Right ventricle myocardium inferior (tissue), 1 donor: ENCODE measurements around the gene PLD1. TPM values are rescaled to one million over a fixed set of nuclear protein-coding genes. Genes with fewer than 3 reads are reported as not detected.

ENCODE experiments used
- ATAC-seq: fragments of 200-7000 bp; cut with Tn5 transposase; one replicate; pipeline ENCODE4 v1.9.1; 2020; ENCODE audit warnings: mild to moderate bottlenecking, moderate library complexity
- DNase-seq: peaks from one replicate; pipeline ENCODE4 v3.0.0; 2021; ENCODE audit errors: missing footprints
- intact Hi-C: fragments of 100-400 bp; cut with DNase I; formaldehyde crosslinking; loops from one replicate; pipeline ENCODE4 v1.11.0; 2022
- total RNA-seq: library from RNA; stranded (reverse); fragmentation: NEBNext Ultra II Directional; extraction: Animal tissue kit (Norgen Biotek cat#: 25700); gene quantifications from one replicate; pipeline ENCODE4 v1.2.1, GENCODE V29; 2021
- donor health status: DM: no; HTN: yes; CAD: no; lungs with severe emphysema.

The PLD1 gene
- total RNA-seq, 1 donor from 2014 or later: 78.0 TPM

DNA sequence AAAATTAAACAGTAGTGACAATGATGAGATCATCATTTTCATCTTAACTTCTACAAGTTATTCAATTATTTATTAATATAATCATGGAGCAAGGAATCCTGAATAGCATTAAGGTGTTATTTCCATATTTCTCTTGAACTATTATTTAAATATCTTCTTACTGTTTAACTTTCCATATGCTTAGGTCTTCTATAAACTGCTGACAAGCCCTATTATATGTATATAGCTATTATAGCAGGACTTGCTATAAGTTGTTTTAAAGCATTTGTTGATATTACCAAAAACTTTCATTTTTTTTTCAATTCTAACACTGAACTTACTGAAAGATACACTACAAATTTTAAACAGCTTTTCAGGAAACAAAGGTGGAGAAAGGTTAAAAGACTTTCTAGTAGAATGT is 76.7 kb downstream of the PLD1 start:
- intact Hi-C loops: no loop called here
- DNase-seq (no peak), ATAC-seq (no peak)

DNA sequence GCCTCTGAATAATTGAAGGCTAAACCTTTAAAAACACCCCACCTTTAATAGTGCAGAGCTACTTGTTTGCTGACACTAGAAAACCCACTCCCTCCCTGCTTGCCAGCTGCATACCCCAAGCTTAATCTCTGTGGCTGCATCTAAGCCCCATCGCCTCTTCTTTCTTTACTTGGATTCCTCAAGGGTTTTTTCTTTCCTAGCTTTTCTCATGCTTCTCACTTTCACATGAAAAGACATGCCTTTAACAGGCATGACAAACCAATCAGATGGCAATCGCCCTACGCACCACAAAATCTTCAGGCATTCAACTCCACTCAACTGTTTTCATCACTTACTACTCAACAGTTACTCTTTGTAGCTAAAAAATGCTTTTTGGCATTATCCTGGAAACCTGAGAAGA is 77.5 kb downstream of the PLD1 start:
- intact Hi-C loops: no loop called here
- DNase-seq: no peak
- no peak for ATAC-seq

DNA sequence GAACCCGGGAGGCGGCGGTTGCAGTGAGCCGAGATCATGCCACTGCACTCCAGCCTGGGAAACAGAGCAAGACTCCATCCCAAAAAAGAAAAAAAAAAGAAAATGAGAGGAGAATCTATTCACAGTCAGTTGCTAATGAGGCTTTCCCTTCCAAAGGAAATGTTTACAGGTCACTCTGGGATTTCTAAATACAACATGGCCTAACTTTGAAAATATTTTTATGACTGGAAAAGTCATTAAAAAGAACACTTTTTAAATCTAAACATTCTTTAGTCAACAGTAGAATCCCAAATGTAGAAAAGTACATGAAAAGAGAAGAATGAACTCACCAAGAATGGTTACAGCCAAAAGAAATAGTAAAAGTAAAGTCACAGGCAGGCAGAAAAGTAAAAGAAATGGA is 78.6 kb downstream of the PLD1 start:
- DNase-seq: no peak
- no peak for ATAC-seq
- intact Hi-C loops: no loop called here

DNA sequence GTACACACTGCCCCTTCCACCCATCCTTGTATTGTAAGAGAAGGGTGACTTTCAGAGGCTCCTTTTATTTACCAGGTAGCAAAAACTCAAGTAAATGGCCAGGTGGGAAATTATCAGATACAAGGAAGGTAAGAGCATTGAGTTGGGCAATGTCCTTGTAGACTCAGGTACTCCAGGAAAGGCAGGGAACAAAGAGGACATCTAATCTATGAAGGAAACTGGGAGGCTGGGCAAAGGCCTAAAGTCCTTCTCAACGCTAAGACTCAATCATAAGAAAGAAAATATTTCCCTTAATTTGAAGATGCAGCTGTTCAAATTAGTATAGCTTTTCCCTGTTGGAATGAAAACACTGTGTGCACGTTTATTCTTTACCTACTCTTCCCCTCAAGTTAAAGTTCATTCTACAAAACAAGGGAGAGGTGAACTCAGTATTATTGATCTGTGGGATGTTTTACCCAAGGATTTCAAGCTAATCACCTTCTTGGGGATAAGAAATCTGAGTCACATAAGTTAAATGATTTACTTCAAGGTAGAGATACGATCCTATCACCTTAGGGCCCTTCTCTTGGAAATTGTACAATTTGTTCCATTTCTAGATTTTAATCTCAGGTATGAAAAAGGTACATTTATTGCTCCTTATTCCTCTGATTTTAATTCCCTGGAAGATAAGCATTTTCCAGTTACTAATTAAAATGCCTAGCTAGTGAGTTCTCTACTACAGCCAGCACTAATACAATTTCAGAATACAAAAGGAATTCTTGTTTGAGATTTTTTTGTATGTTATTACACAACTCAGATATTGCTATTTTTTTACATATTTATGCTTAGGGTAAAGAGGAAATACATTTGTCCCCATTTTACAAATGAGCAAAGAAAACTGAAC is 80.6 kb downstream of the PLD1 start:
- ATAC-seq (no peak), DNase-seq (no peak)
- intact Hi-C loops: no loop called here

DNA sequence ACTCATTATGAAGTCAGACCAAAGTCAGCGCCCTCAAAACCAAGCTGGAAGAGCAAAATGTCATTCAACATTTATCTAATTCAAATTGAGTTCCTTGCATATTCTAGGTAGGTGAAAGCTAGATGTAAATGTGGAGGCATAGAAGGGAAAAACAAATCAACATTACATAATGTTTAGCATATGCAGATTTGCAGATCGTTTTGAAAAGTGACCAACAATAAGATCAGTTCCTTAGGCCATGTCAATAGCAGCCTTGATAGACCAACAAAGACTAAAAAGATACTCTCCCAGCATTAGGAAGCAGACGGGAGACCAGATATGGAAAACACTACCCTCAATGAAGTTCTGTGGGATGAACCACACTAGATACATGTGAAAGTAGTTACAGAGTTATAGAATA is 83.0 kb downstream of the PLD1 start:
- intact Hi-C loops: no loop called here
- DNase-seq: no peak
- no peak for ATAC-seq

DNA sequence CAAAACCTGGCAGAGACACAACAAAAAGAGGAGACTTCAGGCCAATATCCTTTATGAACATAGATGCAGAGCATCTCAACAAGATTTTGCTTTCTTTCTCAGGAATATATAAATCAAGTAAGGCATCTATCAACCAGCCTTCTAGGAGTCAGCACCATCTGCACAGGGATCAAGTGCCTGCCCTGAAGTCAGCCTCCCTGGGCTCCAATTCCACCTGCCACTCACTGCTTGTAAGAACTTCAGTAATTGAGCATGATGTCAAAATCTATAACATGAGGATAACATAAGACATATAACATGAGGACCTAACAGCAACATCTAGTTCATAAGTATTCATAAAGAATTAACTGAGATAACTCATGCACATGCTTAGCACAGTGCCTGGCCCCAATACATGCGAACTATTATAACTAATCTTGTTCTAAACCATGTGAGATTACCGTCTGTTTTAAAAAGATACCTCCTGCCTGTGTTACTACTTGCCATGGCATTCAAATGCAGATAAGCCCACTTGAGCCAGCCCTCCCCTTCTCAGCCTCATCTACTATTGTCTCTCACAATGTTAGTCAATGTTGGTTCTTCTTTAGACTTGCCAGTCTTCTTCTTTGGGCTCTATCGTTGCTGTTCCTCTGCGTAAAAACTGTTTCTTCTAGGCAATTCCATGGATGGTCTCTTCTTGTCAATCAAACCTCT is 91.6 kb downstream of the PLD1 start:
- no peak for ATAC-seq
- no peak for DNase-seq
- intact Hi-C loops: no loop called here

DNA sequence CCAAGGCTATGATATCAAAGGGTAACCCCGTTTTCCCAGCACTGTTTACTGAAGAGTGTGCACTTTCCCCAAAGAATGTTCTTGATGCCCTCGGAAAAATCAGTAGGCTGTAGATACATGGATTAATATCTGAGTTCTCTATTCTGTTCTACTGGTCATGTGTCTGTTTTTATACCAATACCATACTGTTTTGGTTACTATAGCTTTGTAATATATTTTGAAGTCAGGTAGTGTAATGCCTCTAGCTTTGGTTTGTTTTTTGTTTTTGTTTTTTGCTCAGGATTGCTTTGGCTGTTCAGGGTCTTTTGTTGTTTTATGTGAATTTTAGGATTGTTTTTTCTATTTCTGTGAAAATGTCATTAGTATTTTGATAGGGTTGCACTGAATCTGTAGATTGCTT is 95.1 kb downstream of the PLD1 start:
- intact Hi-C loops: no loop called here
- no peak for ATAC-seq
- no peak for DNase-seq

DNA sequence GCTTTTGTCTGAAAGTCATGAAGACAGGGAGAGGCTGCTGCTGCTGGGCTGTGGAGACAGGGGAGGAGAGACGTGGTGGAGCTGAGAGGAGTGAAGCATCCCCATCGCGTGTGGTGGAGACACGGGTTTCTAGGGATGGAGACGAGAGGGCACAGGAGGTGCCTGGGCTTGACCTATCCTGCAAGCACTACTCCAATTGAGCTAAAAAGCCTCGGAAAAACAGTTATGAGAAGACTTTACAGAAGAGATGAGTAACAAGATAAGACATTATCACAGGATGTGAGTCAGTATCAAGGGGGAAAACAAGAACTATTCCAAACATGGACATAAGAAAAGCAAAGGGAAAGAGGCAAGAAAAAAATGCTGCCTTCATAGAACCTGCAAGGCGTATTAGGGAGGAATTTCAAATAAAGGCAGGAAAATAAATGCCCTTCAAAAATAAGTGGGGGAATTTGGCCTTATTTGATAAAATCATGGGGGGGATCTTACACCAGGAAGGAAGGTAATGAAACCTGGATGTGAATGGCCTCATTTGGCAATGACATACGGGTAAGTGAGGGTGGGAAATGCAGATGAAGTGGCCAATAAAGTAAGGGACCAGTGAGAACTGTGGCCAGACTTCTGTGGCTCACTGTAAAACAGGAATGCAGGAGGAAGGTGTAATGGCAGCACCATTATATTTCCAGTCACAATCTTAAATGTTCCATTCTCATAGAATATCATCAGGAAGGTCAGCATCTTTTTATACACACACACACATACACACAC is 97.9 kb downstream of the PLD1 start:
- ATAC-seq (no peak), DNase-seq (no peak)
- intact Hi-C loops: no loop called here

DNA sequence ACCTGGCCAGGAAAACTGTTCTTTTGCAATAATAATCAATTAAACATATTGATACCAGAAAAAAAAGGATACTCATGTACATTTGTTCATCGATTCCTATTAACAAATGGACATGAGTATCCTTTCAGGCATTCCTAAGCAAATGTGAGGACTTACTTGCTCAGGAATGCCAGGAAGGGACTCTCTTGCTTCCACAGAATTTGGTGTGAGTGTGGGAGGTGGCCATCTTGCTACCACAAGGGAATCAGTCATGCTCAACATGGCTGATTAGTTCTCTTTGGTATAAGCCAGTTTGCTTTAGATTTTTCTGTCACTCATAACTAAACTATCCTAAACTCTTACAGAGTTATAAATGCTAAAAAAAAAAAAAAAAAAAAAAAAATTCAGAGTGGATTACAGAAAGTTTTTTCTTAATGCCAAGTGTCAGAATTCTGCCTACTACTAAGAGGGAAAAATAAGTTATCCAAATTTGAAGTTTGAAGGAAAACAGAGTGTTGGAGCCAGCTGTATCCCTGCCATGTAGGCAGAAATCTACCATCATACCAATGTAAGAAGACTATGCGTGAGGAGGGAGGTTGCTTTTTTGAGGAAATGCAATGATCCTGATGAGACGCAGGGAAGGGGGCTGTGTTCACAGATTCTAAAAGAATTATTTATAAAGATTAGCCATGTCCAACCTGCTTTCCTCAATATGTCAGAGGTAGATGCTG is 98.7 kb downstream of the PLD1 start:
- DNase-seq: no peak
- no peak for ATAC-seq
- intact Hi-C loops: no loop called here

DNA sequence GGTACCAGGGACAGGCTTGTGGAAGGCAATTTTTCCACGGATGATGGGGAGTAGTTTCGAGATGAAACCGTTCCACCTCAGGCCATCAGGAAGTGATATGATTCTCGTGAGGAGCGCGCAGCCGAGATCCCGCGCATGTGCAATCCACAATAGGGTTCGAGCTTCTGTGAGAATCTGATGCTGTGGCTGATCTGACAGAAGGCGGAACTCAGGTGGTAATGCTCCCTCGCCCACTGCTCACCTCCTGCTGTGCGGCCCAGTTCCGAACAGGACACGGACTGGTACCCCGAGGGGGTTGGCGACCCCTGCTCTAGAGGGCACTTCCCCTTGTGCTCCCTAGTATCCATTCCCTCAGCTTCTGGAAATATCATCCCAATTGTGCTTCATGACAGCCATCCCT is 99.9 kb downstream of the PLD1 start:
- ATAC-seq (no peak), DNase-seq (no peak)
- intact Hi-C loops: no loop called here

DNA sequence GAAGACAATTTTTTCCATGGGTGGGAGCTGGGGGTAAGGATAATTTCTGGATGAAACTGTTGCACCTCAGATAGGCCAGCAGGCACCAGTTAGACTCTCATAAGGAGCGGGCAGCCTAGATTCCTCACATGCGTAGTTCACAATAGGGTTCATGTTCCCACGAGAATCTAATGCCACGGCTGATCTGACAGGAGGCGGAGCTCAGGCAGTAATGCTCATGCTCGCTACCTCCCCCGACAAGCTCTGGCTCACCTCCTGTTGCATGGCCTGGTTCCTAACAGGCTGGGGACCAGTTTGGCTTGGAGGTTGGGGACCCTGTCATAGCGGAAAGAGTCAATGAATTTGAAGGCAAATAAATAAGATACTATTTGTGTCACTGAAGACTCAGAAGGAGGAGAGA is 105.5 kb downstream of the PLD1 start:
- intact Hi-C loops: no loop called here
- ATAC-seq (no peak), DNase-seq (no peak)

DNA sequence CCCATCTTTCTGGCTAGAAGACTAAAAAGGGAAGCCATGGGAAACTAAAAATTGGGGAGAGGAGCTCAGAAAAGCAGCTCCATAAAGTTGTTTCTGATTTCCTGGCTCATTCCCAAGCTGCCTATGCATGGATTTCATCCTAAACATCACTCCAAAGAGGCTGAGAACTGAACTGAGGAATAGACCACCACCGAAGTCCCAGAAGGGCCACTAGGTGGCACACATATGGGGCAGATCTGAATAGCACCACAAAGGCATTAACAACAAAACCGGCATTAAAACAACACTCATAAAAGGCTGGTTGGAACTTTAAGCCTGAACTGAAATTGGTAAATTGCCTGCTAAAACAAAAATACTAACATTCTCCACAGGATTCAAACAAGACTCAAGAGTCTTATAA is 106.3 kb downstream of the PLD1 start:
- ATAC-seq (no peak), DNase-seq (no peak)
- intact Hi-C loops: no loop called here

DNA sequence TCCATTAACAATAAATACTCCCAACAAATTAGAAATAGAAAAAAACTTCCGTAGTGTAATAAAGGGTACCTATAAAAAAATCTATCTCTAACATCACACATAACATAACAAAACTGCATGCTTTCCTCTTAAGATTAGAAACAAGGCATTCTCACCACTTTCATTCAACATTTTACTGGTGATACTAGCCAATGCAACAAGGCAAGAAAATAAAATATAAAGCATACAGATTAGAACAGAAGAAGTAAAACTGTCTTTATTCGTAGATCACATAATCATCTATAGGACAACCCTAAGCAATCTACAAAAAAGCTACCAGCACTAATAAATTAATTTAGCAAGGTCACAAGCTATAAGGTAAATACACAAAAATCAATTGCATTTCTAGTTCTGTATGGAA is 107.1 kb downstream of the PLD1 start:
- no peak for DNase-seq
- intact Hi-C loops: no loop called here

DNA sequence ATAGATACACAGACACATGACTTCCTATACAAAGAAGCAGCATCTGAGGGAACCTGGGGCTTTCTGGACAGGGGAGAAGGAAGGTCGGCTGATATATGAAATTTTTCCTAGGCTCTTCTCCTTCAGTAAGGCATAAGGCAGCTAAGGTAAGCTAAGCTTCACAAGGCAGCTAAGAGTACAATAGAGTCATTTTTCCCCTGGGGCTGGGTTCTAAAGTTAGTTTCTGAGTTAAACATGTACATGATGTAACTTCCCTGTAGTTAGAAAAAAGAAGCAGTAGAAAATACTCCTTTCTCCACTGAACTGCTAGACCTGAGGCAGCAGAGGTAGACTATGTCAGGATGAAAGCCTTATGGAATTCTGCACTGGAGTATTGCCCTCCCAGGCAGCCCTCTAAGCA is 109.6 kb downstream of the PLD1 start:
- DNase-seq: no peak
- no peak for ATAC-seq
- intact Hi-C loops: no loop called here

More for the DNA sequence above, 107.1 kb downstream of the PLD1 start:
- ATAC-seq: no peak

DNA sequence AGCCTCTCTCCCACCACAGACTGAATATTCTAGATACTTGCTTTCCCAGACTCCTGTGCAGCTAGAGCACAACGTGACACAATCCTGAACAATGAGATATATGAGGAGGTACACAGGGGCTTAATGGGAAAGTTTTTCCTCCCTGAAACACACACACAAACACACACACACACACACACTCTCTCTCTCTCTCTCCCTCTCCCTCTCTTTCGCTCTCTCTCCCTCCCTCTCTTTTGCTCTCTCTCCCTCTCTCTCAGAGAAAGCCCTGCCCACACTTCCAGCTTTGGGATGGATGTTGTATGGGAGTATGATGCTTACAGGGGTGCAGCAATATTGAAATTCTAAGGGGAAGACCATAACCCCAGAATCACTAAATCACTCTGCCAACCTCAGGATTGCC is 110.1 kb downstream of the PLD1 start:
- intact Hi-C loops: no loop called here
- no peak for ATAC-seq

DNA sequence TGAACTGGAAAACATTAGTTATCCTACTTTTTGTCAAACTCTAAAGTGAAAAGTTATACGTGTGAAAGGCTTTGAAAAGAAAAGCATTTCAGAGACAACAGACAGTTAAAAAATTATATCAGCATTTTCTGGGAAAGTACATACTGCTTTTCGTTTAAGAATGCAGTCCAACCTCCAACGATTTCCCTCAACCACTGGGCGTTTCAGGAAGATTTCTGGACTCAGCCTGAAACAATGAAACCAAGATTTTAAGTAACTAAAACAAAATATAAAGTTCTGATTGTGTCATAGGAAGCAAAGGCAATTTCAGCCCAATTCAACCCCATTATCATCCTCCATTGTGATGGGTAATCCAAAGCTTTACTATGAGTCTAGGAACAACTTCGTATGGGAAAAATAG is 110.7 kb downstream of the PLD1 start:
- no peak for DNase-seq
- intact Hi-C loops: no loop called here
- ATAC-seq: no peak

More for the DNA sequence above, 110.1 kb downstream of the PLD1 start:
- no peak for DNase-seq

DNA sequence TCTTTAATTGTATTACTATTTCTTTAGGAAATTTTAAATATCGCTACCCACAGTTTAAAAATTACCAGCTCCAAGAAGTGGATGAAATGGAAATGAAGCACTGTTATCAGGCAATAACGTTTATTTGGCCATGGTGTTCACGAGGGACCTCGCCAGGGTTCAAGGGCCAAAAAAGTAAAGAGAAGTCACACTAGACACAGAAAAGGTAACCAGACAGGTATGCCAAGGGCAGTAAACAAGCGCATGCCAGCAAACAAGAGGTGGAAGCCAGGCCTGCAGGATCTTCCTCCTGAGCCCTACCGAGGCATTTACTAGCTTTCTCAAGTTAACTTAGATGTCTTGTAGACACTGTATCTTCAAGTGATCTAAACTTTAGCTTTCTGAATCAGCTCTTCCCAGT is 113.5 kb downstream of the PLD1 start:
- DNase-seq (no peak), ATAC-seq (no peak)
- intact Hi-C loops: no loop called here

DNA sequence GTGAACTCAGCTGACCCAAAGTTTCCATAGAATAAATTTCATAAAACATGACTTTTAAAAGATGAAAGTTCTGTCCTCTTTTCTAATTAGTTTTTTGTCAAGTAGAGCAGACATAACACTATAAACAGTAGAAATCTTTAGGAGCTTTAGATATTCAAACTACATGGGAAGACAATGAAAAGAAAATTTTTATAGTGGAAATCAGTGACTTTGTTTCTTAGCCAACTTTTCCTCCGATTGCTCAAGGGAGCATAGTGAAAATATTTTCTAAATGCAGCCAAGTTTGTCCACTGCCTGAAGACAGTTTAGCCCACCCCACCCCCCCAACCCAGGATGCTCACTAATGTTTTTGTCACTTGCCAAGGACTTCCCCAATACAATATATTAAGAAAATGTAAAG is 114.9 kb downstream of the PLD1 start:
- intact Hi-C loops: no loop called here
- ATAC-seq (no peak), DNase-seq (no peak)

DNA sequence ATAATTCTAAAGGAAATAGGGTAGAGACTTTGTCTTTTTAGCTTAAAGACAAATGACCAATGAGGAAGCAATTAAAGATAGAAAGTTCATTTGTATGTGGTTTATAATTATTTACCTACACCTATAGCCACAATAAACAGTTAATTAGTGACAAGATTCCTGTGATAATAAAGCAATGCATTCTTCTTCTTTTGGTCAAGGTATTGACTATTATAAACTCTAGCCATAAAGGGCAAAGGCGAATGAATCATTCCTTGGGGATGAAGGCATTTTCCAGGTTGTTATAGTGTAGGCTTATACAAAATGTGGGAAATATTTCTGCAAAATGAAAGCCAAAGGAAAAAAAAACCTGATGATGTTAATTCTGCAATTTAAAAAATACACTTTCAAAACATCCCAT is 115.4 kb downstream of the PLD1 start:
- no peak for ATAC-seq

More for the DNA sequence above, 115.4 kb downstream of the PLD1 start:
- no peak for DNase-seq
- intact Hi-C loops: no loop called here
